ENCODE measurements around the gene SERPINB3.
"Not testable (repeated sequence)": the region's sequence is repeated elsewhere in the genome, so short reads cannot be mapped to it uniquely, and the experiment has no call there.

SERPINB3 gene

DNA sequence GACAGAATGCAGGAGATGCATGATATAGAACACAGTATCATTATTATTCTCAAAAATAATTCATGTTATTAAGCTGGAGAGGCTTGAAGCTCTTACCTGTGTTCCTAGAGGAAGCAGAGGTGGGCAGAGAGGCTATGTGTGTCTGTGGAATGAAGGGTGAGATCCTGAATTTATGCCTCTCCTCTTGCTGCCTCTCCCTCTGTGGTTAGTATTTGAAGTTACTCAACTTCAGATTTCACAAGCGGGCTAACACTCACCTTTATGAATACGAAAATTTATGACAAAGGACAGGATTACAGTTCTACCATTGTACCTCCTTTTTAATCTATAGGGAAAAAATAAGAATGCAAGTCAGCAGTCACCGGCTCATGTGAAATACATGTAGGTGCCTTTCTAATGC, at the start of gene SERPINB3:
Gene SERPINB3 (minus strand): TSS at position 144 of the 400 bp plus-strand sequence. CDS start 677 bp downstream, outside the sequence.
- not testable (repeated sequence) for DNase-seq

DNA sequence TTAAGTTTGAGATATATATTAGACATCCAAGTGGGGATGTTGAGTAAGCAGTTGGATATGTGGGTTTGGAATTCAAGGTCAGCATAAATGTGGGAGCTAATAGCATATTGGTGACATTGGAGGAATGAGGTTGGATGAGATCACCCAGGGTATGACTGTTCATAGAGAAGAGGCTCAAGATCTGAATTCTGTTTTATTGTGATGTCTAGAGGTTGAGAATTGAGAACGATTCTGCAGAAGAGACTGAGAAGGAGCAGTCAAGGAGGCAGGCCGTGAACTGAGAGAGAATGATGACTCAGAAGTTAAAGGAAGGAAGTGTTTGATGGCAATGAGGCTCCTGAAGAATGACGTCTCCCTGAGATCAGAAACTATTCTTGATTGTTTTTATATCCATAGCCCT, 47.0 kb upstream of the SERPINB3 start:
- no peak for DNase-seq

DNA sequence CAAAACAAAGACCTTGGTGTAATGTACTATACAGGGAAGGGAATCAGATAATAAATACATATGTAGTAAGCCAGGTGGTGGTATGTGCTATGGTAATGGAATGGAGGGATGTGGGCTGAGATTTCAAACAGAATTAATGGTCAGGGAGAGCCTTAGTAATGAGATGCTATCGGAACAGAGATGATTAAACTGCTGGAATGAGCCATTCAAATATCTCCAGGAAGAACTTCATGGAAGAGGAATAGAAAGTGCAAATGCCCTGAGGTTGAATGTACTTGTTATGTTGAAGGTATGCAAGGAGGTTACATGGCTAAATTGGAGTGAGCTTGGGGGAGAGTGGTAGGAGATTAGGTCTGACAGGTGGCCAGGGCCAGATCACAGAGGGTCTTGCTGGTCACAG, 46.1 kb upstream of the SERPINB3 start:
- no peak for DNase-seq

DNA sequence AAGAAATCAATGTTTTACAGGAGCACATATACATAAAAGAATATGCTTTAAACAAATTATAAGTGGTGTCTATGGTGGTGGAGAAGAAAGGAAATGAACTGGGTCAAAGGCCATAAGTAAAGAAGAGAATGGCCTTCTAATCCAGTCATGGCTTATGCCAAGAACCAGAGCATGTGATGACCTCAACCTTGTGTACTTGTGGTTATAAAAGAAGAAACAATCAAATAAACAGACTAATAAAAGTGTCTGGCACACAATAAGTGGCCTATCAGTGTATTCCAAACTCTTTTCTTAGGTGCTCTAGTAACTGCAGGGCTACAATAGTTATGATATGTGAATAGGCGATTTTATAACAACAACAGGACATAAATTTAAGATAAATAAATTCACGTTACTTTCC, 43.7 kb upstream of the SERPINB3 start:
- DNase-seq: no peak

DNA sequence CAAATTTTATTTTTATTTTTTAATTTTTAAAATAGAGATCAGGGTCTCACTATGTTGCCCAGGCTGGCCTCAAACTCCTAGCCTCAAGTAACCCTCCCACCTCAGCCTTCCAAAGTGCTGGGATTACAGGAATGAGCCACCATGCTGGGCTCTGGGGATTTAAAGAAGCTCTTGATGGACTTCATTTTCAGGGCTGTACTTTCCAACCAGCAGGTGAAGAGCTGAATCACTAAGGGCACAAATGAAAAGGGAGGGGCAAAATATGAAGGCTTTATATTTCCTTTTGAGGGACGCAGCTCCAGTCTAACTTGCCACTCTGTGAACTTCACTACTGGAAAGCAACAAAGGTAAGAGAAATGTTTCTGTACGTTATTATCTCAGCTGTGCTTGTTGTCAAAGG, 41.0 kb upstream of the SERPINB3 start, which contains the start of gene SERPINB11:
Gene SERPINB11 (plus strand): TSS at position 301 of the 400 bp plus-strand sequence. CDS start 7,234 bp downstream, outside the sequence.
- DNase-seq: no peak

DNA sequence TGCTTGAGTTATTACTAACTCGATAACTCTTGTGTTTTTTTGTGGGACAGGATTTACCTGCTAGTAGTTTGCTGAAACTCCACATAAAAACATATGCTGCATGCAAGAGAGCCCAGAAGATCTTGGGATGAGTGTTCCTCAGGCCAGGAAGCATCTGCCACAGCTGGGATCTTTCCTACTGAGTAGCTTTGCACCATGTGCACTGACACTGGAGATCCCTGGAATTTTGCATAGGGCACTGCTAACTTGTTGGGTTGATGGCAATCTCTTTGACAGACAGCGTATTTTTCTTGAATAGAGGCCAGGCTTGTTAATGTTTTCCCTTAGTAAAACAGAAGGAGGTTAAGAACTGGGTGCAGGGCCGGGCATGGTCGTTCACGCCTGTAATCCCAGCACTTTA, 40.3 kb upstream of the SERPINB3 start:
- DNase-seq: no peak

DNA sequence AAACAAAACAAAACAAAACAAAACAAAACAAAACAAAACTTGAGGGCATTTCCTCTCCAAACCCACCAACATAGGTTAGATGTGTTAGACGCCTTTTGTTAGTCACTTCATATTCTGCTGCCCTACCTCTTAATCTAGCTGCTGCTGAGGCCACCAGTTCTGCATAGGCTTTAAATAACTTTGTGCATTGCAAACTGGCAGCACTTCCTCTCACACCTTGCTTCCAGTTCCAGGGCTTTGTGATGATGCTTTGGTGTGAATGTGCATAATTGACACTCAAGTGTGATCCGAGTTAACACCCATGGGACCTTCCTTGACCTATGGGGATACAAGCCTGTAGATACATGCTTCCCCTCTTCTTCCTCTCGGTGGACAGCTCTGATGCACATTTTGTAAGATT, 38.8 kb upstream of the SERPINB3 start:
- DNase-seq: no peak

DNA sequence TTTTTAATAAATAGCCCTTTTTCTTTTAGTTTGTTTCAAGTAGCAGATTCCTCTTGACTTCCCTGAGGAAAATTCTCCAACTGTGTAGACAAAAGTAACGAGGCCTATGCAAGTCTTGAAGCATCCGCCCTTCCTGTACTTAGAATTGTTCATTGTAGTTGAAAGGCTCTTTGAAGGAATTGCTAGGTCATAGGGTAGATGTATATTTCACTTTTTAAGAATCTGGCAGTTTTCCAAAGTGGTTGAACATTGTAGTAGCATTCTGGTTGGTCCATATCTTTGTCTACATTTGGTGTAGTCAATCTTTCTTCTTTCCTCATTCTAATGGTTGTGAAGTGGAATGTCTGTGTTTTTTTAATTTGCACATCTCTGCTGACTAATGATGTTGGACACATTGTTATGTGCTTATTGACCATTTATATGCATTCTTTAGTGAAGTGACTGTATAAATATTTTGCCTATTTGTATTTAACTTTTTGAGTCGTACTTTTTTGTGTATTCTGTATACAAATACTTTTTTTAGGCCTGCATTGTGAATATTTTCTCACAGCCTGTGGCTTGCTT, 35.5 kb upstream of the SERPINB3 start:
- DNase-seq: no peak

DNA sequence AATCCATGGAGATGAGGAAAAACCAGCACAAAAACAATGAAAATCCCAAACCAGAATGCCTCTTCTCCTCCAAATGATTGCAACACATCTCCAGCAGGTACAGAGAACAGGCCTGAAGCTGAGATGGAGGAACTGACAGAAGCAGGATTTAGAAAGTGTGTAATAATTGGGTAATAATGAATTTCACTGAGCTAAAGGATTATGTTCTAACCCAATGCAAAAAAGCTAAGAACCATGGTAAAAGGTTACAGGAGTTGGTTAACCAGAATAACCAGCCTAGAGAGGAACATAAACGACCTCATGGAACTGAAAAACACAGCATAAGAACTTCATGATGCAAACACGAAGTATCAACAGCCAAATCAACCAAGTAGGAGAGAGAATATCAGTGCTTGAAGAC, 27.4 kb upstream of the SERPINB3 start:
- DNase-seq: no peak

DNA sequence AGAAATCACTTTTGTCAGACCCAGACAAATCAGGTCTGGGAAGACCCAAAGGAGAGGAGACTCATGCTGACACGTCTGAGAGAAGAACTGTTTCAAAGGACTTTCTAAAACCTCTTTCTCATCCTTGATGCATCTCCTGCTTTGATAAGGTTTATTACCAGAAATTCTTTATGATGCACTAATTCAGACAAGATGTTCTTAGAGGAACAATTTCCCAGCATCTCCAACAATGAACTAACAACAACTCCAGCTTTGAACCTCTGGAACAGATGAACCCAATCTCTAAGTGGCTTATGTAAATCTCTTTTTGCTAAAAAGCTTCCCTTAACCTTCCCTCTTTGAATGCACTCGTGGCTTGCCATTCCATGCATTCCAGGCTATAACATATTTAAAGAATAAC, 25.2 kb upstream of the SERPINB3 start:
- DNase-seq: no peak

DNA sequence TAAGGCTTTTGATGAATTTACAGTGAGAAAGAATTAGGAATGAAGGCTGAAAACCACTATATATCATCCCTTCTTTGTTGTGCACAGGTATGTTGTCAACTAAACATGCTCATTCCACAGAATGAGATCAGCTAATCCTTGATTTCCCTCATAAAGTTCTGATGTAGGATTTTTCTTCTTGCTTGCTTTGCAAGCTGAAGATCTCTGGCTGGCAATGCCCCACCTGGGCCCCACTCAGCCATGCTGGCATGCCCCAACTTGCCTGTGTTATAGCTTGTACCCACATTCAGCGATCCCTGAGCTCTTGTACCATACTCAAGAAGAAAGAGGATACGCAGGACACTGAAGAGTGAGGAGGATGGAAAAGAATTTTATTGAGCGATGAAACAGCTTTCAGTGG, 23.0 kb upstream of the SERPINB3 start:
- DNase-seq: no peak

DNA sequence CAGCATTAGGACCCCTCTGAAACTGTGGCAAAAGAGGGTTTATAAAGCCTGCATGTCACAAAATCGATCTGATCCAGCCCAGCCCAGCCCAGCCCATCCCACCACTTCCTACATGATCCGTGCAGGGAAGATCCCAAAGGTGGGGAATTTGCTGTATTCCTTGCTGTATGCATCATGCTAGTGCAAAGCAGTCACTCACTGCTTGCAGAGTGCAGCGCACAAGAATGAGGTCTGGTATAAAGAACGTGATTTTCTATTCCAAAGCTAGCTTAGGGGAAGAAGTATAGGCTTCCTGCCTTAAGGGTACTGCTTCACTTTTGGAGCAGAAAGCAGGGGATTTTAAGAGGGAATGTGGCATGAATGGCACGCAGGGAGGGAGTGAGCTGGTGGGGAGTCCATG, 22.2 kb upstream of the SERPINB3 start:
- no peak for DNase-seq

DNA sequence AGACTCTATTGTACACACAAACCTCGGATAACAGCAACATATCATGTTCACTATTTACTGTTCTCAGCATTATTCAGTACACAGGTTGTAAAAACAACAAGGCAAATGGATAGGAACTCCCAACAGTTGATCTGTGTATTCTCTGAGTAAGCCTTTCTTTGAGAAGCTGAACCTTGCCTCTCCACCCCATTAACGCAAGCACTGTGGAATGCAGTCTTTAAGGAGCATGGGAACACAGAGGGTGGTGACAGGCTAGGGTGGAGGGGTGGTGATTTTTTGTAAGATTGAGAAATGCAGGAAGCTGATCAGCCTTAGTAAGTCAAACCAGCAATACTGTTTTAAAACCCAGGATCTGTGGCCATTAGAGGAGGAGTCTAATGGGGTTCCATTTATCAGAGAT, 21.5 kb upstream of the SERPINB3 start:
- no peak for DNase-seq

DNA sequence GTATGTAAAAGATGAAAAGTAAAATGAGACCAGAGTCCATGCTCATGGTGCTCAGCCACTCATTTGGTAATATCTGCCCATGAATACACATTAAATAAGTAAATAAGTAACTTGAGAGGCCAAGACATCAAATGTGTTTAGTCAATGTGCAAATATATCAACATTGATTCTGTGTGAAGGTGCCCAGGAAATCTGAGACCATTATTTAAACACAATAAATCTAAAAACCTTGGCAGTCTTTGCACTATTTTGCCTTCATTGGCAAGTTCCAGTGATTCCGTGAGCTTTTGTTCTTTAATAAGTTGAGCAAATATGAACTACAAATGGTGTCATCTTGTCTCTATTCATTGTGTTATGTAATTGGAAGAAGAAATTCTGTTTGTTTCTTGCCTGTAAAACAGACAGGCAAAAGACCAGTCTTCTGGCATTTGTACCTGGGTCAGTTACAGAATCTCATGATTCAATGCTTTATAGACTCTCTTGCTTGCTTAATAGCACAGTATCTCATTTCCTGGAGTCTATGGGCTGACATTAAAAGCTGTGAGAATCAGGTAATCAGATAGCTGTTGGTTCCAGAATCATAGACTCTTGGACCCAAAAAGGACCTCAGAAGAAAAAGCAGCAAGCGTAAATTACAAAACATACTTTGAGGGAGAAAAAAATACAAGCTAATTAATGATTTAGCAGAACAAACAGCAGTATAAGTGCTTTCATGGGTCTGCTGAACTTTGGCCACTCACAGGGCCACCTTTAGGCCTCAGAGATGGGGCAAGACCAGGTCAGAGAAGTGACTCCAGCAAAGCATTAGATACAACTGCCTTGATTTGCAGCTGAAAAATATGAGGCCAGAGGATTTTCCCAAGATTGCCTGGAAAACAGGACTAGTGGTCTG, 20.0 kb upstream of the SERPINB3 start:
- DNase-seq: no peak

DNA sequence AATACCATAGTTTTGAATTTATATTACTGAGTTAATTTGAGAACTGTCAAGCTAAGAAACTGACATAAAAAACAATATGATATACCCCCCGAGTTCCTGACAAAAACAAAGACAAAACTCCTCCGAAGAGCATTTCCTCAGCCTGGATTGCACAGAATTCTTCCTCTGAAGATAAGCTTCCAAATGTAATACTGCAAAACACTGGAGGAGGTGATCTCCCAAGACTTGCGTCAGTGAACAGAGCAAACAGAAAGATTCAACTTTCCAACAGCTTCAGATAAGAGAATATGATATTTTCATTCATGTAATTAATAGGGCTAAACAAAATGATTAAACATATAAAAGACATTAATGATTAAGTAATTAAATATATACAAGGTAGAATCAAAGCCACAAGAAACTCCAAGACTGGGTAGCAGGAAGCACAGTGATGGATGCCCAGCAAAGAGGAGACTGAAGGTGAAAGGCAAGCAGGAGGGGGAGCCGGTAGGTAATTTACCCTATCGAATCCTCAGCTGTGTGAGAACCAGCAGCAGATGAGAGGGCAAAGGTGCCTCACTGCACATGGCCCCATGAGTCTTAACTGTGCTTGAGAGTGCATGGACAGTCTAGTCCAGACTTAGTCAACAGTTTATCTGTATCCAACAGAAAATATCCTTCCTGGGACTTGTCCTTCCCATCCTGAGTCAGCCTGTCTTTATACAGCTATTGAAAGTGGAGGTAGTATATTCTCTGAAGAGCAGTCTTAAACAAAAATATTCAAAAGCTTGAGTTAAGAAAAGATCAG, 18.3 kb upstream of the SERPINB3 start:
- no peak for DNase-seq

DNA sequence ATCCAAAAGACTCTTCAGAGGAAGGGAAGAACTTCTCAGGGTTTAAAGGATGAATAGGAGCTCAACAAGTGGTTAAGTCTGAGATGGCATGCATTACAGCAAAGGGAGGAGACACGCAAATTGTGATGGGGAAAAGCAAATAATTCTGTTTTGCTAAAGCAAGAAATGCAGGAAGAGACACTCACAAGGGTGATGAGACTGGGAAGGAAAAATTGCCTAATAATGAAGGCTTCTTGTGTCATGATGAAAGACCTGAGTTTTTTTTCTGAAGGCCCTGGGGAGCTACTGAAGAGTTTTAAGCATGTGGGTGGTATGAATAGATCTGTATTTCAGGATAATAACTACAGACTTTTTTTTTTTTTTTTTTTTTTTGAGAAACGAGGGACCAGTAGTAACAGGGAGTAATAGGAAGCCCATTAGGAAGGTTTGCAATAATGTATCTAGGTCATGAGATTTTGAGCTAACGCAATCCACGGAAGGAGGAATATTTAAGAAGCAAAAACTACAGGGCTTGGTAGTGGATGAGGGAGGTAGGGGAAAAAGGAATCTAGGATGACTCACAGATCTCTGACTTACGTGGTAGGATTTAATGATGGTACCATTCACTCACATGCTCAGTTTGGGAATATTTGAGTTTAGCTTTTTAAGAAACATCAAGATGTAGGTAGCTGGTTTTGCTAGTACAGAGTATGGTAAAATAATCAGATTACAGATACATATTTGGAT, 16.0 kb upstream of the SERPINB3 start:
- DNase-seq: no peak

DNA sequence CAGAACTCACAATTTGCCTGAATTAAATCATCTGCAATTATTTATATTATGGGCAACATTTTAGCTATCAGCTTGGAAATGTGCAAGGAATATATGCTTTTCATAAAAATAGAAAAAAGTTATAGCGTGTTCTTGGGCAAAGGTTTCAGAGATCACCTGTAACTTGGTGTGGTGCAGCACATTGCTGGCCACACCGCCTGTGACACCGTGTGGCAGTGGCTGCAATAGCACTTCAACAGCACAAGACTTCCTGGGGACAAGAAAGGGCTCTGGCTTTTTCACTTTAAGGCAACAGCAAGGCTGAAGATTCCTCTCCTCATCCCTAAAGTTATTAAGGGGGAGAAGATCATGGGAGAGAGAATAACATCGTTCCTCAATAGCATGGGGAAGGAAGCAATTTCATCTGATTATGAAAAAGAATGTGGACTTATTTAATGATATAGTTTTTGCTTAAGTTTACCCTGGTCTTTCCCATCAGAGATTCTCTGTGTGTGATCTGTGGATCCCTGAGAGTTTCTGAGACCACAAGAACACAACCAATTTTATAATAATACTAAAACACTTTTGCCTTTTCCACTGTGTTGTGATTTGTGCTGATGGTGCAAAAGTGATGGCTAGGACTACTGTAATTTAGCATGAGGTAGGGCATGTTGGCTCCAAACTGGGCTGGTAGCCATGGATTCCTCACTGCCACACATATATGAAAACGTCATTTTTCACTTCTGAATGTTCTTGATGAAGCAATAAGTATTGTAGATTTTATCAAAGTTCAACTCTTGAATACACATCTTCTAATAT, 15.0 kb upstream of the SERPINB3 start:
- no peak for DNase-seq

DNA sequence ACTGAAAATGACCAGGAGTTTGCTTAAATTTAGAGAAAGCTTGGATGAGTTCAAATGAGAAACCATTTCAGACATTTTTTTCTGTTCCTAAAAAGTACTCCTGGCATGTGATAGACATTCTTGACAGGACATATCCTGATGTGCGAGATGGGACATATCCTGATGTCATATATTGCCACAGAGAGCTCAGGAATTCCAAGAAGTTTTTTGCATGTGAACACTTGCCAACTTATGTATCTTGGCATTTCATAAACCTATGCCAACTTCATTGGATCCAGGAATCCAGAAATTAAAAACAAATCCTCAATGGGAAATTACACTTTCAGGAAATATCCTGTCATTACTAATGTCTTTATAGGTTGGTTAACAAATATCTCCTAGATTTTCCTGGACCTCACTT, 2.9 kb upstream of the SERPINB3 start:
- no peak for DNase-seq

DNA sequence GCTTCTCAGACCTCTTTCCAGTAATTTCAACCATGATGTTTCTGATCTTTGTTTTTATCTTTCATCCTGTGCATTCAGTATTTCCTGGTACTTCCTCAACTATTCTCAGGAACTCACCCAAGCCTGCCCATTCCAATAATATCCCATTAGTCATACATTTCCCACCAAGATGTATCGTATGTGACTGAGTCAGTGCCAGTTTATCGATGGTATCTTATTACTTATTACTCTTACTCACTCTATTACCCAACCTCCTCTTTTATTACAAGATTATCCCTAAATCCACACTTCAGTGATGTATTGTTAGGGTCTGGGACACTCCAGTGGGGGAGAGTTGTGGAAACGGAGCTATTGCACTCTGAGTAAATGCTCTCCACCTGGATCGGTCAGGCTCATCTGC, 2.8 kb downstream of the SERPINB3 start:
- not testable (repeated sequence) for DNase-seq

DNA sequence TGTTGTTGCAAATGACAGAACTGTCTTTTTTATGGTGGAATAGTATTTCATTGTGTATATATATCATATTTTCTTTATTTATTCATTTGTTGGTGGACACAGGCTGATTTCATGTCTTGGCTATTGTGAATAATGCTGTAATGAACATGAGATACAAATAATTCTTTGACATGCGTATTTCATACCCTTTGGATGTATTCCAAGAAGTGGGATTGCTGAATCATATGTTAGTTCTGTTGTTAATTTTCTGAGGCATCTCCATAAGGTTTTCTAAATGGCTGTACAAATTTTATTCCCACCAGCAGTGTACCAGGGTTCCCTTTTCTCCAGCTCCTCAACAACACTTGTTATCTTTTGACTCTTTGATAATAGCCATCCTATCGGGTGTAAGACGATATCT, 11.4 kb downstream of the SERPINB3 start:
- DNase-seq: not testable (repeated sequence)

DNA sequence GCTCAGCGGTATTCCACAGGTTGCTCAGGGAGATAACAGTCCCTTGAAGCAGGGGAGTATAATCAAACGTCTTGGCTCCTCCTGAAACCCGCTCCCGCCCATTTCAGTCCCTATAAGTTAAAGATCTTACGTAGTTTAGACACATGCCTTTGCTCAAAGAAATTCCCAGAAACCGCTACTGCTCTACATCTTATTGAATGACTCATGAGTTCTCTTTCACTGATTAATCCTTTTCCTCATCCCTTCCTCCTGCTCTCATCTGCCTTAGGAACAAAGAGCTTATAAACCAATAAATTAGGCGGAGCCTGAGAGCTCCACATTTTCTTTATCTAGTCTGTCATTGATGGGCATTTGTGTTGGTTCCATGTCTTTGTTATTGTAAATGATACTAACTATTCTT, 13.5 kb downstream of the SERPINB3 start:
- no peak for DNase-seq

DNA sequence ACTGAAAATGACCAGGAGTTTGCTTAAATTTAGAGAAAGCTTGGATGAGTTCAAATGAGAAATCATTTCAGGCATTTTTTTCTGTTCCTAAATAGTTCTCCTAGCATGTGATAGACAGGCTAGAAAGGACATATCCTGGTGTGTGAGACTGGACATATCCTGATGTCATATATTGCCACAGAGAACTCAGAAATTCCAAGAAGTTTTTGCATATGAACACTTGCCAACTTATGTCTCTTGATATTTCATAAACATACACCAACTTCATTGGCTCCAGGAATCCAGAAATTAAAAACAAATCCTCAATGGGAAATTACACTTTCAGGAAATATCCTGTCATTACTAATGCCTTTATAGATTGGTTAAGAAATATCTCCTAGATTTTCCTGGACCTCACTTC, 14.8 kb downstream of the SERPINB3 start:
- DNase-seq: no peak

All from NCI-H2171 treated with DMSO at 0.1 percent for 48 hours (cell line).